NCI-H2171 treated with DMSO at 0.1 percent for 48 hours (cell line): ENCODE results near the gene MTHFSD.

Experiments used
- DNase-seq: peaks from one replicate; lab custom pipeline; 2025; lab: John Stamatoyannopoulos, UW

MTHFSD gene

DNA sequence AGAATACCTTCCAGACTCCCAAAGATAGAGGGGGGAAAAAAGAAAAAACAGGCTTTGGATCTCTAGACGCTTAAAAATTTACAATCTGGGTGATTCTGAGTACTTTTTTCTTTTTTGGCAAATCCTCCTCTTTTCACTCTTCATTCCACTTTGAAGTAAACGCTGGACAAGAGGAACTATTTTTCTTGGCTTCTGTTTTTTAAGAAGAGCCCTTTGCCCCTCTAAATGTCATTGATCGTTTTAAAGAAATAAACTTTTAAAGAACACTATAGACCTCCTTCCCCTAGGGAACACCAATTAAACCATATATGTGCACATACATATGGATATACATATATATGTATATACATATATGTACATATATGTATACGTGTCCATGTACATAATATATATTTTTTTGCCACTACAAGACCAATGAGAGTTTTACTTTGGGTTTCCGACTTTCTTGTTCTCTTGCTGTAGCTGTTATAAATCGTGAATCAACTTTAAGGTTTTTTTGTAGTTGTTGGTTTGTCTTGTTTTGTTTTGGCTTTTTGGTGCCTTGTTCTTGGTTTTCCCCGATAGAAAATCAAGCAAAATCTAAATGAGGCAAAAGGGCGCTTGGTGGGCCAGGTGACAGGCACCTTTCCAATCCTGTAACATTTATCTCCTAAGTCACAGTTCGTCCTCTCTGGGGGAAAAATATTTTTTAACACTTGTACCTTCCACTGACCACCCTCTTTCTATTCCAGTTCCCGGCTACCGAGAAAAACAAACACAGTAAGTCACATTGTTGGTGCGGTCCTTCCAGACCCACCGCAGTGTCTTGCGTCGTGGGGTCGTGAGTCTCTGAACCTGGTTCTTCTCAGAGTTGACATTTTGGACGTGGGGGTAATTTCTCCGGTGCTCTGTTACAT, 40.3 kb downstream of the MTHFSD start:
- DNase-seq = no peak

DNA sequence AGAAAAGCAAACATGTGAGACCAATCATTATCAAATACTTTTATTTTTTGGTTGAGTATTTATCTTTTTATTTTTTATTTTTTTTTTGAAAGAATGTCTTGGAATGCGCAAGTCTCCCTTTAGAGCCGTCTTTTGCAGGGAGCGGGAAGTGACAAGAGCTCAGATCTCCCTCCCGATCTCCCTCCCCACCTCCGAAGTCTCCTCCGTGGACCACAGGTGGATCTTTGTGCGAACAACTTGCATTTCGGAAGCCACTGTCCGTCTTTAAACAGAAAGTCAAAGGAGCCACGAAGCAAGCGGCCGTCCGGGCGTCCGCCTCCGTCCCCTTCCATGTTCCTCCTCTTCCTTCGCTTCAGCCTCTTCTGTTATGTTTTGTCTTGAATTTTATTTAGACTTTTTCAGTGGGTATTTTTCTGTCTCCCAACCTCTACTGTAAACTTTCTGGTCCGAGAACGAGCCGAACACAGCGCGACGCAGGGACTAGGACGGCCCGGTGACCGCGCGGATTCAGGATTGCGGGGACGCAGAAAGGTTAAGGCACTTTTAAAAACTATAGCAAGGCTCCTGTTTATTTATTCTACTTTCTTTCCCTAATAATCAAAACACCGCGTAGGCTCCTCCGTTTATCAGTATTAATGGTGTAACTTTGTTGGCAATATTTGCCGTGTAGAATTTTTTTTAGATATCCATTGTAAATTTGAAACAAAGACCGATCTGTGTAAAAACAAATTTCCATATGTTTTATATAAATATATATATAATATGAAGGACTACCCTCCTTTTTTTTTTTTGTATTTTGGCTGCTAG, 41.4 kb downstream of the MTHFSD start:
- no peak for DNase-seq

DNA sequence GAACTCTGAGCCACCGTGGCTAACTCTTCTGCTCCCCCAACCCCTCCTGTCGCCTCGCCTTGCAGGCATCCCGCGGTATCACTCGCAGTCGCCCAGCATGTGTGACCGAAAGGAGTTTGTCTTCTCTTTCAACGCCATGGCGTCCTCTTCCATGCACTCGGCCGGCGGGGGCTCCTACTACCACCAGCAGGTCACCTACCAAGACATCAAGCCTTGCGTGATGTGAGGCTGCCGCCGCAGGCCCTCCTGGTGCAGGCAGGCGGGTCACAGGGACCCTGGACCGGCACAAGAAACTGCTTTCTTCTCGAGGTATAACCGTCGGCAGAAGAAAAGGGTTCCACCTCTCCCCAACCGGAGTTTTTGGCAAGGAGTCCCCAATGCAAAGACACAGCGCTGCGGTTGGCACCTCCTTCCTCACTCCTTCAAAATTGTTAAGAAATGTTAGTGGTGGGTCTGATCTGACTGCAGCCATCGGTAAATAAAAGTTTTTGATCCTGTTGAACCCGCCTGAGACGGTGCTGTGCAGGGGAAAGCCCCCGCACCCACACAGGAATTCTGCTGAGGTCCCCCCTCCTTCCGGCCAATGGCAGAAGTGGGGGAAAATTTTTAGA, 42.1 kb downstream of the MTHFSD start:
- DNase-seq = no peak

DNA sequence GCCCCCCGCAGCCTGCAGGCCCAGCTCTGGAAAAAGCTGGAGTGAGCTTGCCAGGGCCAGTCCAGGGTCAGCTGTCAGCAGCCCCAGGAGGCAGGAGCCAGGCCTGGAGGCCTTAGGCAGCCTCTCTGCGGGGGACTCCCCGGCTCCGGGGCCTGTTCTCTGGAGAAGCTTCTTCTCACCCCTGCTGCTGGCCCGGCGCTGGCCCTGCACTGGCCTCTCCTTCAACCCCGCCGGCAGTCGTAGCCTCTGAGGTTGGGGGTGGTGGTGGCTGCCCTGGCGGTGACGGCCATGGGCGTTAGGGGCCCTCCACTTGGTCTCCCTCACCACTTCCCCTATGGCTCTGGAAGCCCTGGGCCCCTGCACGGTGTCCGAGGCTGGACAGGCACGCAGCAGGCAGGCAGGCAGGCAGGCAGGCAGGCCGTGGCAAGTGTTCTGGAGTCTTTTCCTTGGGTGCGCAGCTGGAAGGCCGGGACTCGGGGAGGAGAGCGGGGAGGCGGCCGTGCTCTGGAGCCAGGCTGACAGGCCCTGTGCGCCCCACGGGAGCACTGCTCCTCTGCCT, 42.7 kb downstream of the MTHFSD start:
- DNase-seq = no peak

DNA sequence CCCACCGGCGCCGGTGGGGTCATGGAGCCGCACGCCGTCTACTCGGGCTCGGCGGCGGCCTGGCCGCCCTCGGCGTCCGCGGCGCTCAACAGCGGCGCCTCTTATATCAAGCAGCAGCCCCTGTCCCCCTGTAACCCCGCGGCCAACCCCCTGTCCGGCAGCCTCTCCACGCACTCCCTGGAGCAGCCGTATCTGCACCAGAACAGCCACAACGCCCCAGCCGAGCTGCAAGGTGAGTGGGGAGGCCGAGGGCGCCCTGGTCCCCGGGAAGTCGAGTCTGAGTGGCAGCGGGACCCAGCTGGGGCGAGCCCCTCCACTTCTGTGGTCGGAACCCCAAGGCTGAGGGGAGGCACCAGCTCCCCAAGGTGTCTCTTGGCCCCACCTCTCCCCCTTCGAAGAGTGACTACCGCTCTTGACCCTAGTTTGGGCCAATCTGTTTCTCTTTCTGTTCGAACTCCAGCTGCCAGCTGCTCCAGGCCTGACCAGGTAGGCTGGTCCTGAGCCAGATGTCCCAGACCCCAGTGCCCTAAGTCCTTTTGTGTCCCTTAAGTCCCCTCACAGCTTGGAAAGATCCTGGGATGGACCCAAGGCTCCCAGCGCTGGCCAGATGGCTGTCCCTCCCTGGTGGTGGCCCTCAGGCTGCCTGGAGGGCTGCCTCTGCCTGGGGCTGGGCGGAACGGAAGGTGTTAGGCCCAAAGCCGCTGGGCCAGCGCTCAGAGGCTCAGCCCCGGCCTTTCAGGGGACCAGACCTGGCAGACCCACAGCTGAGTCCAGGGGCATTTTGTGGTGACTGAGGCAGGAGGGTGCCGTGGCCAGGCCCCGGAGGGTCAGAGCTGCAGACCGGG, 43.5 kb downstream of the MTHFSD start:
- DNase-seq = no peak

DNA sequence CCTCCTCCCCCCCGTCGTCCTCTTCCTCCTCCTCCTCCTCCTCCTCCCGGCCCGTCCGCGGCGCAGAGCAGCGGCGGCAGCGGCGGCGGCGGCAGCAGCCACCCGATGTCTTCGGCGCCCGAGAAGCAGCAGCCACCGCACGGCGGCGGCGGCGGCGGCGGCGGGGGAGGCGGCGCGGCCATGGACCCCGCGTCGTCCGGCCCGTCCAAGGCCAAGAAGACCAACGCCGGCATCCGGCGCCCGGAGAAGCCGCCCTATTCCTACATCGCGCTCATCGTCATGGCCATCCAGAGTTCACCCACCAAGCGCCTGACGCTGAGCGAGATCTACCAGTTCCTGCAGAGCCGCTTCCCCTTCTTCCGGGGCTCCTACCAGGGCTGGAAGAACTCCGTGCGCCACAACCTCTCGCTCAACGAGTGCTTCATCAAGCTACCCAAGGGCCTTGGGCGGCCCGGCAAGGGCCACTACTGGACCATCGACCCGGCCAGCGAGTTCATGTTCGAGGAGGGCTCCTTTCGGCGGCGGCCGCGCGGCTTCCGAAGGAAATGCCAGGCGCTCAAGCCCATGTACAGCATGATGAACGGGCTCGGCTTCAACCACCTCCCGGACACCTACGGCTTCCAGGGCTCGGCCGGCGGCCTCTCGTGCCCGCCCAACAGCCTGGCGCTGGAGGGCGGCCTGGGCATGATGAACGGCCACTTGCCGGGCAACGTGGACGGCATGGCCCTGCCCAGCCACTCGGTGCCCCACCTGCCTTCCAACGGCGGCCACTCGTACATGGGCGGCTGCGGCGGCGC, 44.4 kb downstream of the MTHFSD start, which contains the start of gene FOXF1:
FOXF1 (plus strand) TSS at position 63 of the 797 bp plus-strand sequence; CDS start at position 106, 43 bp downstream.
- no peak for DNase-seq

DNA sequence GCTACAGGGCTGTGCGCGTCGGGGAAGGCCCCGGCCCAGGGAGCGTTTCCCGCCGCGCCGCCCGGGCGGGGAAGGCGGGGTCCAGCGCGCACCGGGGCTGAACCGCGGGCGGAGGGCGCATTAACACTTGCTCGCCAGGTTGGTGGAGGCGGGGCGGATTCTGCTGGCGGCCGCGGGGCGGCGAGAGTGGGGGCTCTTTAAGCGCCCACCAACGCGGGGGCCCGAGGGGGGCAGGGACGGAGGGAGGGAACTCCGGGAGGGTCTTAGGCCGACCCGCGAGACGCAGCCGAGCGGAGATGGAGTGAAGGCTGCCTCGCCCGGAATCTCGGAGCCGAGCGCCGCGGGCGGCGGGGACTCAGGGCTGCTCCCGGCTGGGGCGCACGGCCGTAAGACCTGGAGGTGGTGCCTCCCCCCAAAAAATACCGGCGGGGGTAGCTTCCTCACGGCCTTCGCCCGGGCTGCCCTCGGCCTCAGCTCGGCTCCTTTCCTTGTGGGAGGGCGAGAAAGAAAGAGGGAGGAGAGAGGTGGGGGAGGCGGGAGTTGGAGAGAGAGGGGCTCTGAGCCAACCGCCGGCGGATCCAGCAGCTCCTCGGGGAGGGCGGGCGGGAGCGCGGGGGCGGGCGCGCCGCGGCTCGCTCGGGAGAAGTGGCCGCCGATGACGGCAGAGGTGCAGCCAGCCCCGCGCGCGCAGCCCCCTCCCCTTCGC, 45.1 kb downstream of the MTHFSD start:
- no peak for DNase-seq

DNA sequence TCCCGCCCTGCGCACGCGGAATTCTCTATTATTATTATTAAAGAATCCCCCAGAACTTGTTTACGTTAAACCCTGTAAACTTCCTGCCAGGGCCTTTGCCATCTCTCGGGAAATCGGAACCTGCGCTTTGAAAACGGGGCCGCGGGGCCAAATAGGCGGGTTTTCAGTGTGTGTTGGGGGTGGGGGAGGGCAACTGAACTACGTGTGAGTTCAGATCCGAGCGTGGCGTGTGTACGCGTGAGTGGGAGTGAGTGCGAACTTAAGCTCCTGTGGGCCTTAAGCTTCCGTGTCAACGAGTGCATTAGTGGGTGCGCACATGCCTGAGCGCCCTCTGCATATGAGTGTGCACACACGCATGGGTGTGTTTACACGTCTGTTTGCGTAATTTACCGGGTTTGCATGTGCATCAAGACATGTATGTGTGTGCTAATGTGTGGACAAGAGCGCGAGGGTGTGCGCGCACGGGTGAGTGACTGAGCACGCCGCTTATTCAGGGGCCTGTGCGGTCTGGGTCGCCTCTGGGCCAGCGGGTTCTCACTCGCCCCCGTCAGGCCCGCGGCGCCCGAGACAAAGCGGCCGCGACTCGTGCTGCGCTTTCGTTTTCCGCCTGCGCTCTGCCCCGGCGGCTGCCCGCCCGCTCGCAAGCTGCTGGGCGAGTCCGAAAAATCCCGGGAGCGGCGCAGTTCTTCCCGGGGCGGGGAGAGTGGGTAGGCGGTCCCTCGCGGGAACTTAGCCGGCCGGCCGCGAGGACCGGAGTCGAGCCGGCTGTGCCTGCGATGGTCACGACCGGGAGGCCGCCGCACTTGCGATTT, 45.9 kb downstream of the MTHFSD start:
- no peak for DNase-seq

DNA sequence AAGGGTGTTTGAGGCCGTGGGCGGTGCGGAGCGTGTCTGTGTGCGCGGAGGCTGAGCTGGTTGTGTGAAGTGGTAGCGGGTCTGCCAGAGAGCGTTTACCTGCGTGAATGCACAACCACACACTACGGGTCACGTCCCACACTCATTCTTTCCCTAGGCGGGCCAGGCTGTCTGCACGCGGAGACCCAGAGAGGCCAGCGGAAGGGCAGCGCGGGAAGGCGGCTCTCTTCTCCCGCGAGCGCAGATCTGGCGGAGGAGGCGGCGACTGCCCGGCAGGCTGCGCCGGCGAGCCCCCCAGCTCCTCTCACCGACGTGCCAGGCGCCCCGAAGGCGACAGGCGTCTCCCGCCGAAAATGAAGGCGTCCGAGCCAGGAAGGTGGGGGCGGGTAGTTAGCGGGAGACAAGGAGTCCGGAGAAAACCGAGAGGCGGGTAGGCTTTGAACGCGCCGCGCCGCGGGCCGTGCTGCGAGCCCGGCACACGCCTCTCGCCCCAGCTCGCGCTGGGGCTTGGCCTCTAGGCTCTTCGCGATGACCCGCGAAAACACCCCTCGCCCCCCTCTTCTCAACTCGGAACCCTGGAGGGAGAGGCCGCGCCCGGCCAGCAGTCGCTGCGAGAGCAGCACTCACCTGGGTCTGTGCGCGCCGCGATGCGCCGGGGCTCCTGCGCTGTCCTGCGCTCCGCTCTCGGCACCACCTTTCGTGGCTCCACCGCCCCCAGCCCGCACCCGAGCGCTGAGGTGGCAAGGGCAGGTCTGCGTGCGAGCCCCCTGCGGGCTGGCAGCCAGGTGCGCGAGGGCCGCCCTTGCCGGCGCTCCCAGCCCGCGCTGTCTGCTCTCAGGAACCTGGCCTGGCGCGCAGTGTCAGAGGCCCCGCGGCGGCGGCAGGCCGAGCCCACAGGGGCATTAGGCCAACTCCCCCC, 46.7 kb downstream of the MTHFSD start:
- no peak for DNase-seq

DNA sequence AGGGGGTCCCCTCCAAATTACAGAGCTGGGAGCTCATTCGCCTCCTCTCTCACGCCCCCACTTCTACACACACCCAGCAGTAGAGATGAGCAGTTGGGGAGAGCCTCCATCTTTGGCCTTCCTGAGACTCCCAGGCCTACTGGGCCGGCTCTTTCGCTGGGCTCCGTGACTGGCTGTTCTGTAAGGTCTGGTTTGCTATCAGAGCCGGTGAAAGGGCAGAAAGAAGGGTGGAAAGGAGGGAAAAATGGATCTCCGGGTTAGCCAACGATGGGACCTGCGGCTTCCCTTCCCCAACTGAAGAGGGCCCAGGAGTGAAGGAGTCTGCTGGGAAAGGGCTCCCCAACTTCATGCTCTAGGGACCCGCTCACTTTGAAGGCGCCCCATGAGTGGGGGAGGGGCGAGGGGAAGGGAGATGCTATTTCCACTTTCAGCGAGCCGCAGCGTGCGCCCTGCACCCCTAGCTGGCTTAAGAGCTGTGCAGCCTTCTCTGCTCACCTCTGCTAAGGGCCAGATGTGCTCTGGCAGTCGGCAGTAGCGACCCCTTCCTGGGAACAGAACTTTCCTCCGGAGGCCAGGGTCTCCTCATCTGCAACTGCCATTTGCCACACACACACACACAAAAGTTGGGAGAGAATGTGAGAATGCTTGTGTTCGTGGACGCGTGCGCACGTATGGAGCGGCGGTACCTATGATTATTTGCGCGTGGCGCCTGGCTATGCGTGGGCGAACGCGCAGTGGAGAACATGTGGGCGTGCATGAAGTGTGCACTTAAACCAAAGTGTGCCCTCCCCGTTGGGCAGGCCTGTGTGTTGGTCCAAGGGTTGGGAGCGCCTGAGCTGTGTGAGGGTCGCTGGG, 47.6 kb downstream of the MTHFSD start:
- DNase-seq = no peak

DNA sequence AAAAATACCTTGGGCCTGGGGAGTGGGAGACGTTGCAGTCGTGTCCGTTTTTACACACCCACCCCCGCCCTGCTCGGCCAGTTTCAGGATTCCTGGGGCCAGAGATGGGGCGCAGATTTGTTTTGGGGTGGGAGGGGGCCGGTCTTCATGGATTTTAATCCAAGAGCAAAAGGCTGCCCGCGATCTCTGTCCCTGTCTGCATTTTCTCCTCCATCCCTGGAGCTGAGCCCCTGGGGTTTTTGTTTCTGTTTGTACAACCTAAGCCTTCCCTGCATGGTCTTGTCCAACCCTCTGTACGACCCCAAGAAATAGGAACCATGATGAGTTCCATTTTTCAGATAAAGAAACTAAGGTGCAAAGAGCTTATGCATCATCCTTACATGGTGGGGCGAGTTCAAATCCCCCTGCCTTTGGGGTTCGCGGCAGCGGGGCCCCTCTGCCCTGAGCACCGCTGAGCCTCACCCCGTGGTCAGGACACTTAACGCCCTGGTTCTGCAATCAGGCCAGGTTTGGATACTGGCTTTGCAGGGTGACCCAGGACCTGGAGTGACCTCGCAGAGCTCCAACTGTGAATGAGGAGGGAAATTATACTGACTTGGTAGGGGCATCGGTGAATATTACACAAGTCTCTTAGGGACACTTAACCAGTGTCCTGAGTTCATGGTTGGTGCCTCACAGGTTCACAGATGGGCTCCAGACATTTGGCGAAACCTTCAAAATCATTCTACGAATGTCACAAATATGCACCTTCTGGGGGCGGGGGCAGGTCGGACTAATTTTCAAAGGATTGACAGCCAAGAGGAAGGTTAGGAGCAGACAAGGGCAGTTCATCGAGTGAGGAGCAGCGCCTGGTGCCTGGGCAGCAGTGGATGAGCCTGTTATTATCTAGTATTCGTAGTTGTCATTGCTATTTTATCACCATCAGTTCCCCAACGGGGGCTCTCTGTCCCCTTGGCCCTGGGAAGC, 48.9 kb downstream of the MTHFSD start:
- DNase-seq = no peak

DNA sequence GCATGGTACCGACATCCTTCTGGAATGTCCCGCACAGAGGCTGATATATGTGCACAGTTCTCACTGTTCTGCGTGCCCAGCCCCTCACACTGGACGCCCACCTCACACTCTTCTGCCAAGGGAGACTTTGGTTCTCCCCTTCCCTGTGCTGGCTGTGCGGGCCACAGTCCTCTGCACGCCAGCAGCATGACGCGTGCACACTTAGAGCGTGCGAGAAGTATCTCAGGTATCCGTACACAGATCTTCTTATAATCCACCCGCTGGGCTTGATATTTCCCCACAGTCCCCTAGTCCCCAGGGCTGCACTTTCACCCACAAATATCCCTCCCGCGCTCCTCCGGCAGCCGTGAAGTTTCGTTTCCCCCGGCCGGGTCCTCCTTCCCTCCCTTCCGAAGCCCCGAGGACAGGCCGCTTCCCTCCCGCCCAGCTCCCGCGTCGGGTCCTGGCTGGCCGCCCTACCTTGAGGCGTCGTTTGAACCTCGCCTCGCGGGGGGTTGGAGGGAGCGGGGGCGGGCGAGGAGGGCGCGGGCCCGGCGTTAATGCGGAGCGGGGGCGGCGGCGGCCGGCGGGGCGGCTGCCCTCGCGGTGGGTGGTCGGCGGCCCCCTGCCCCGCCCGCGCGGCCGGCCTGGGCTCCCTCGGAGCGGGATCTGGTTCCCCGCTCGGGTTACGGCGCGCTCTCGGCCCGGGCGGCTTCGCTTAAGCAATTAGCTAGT, 49.7 kb downstream of the MTHFSD start:
- DNase-seq = no peak

DNA sequence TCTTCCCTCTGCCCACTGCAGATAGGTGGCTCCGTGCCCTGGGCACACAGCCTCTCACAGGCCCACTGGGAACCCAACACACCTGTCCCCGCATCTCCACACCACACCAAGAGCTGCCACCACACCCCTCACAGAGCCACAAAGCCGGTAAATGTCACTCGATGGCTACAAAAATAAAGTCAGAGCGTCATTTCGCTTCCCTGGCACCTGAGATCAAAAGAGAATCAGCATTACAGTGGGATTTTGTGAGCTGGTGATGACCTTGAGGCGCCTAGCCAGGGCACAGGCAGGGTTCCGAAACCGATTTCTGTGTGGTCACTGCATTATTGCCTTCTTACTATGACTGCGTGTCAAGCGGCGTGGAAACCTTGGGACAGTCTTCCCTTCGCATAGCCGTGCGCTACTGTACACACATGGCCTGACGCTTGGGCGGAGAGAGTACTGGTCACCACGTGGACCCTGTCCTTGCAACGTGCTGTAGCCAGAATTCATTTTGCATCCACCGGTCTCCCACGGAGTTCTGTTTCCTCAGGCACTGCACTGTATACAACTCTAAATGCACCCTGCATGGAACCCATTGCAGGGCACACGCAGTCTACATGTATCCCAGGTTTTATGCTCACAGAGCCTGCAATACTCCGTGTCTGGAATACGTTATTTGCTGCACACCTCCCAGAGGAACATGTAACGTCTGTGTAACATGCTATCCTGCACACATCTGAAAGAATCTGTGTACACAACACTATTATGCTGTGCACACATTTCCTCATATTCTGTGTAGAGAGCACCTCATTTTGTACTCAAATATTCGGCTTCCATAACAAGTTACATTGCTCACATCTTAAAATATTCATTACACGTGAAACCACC, 50.5 kb downstream of the MTHFSD start:
- DNase-seq = no peak

DNA sequence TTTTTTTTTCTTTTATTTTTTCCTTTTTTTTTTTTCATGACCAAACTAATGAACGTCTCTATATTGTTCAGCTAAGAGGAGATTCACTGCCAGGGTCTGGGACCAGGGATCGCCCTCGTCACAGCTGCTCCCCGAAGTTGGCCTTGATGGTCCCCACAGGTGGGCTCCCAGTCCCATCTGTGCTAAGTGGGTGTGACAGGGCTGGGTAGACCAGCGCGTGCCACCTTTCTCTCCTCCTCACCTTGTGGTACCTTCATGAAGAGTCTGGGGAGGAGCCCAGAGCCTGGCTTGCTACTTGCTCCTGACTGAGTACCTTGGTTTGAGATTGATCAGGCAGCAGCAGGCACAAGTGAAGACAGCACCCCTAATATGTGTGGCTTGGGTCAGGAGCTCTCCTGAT, 51.2 kb downstream of the MTHFSD start:
- DNase-seq = no peak
